Body of pancreas (tissue), 4 donors: ENCODE data around the gene ATPAF1. TPM values are rescaled to one million over a fixed set of nuclear protein-coding genes. Genes with fewer than 3 reads are reported as not detected.

Source experiments
- ATAC-seq: fragments of 150-250 bp; one replicate; pipeline ENCODE4 v1.9.1; 2016
- DNase-seq, 4 donors: peaks; one replicate each; pipeline ENCODE4 v3.0.0-alpha.2; 2019
- H3K27ac ChIP-seq, 4 donors: fragments of 200-600 bp; sonication (generic); 1 replicate in 3 of 4; 2 replicates in 1 of 4; pipeline versions ENCODE4 v1.5.1 to v1.6.1; 2016 to 2019; ENCODE audit warnings: mild to moderate bottlenecking in 1 of 4, mixed read lengths in 1 of 4, moderate library complexity in 1 of 4
- H3K27me3 ChIP-seq, 2 donors: fragments of 200-600 bp; sonication (generic); one replicate each; pipeline ENCODE4 v1.6.0; 2016; ENCODE audit warnings: mild to moderate bottlenecking in 1 of 2
- H3K36me3 ChIP-seq, 2 donors: fragments of 200-600 bp; sonication (generic); replicated peaks in 1 of 2; 2 replicates each; pipeline ENCODE4 v1.5.1; 2016; ENCODE audit warnings: low read depth in 2 of 2; ENCODE audit not compliant: insufficient read depth in 1 of 2
- H3K4me1 ChIP-seq: fragments of 200-600 bp; sonication (generic); one replicate; pipeline ENCODE4 v1.6.0; 2016
- H3K4me3 ChIP-seq, 2 donors: fragments of 200-600 bp; sonication (generic); 1 replicate in 1 of 2; 2 replicates in 1 of 2; pipeline ENCODE4 v1.5.1; 2016 to 2019
- H3K9me3 ChIP-seq, 3 donors: fragments of 200-600 bp; sonication (generic); 1 replicate in 2 of 3; 2 replicates in 1 of 3; pipeline ENCODE4 v1.5.1; 2016
- CTCF ChIP-seq, 7 experiments: fragments of 450-650 bp in 4 of 7; fragments of 200-600 bp in 3 of 7; sonication (generic) in 3 of 7; IDR thresholded peaks; one replicate each; pipeline ENCODE4 v1.5.1; 2016 to 2019; ENCODE audit warnings: antibody characterized with exemption in 7 of 7
- POLR2A ChIP-seq, 3 donors: fragments of 450-650 bp; IDR thresholded peaks; one replicate each; pipeline ENCODE4 v1.6.1; 2016; ENCODE audit warnings: antibody characterized with exemption in 3 of 3, mild to moderate bottlenecking in 2 of 3
- WGBS, 2 donors: methylation state at CpG; one replicate each; pipeline ENCODE4 v1.1.5; 2017; 5-methylcytosine and 5-hydroxymethylcytosine counted together
- intact Hi-C: fragments of 100-400 bp; cut with DNase I; formaldehyde crosslinking; loops from one replicate; pipeline ENCODE4 v1.15.1; 2023
- total RNA-seq, 2 donors: library from RNA; depleted of rRNA; stranded (reverse); fragments of >200 nt; gene quantifications; one replicate each; pipeline ENCODE4 v1.1.0, GENCODE V29; 2016

ATPAF1 gene
- total RNA-seq, 2 donors from 2014 or later, result 22.8 to 33.0 TPM

GRCh38 chr1:46687921-46688509 is 19.9 kb upstream of the ATPAF1 start:
- no peak for DNase-seq
- no peak overlapping the region for H3K4me3 ChIP-seq
- peak overlapping the region in 2 of 4 donors; percentile 33 to 54 for H3K27ac ChIP-seq
- intact Hi-C loops, result no loop called here
- H3K36me3 ChIP-seq, result peaks cover 3 to 40% of the 10 kb centered on the region in 2 donors
- no peaks in the 10 kb centered on the region for H3K27me3 ChIP-seq
- peaks cover 35% of the 10 kb centered on the region for H3K4me1 ChIP-seq
- no peaks in the 10 kb centered on the region for H3K9me3 ChIP-seq
- no peak for ATAC-seq
- TF ChIP-seq CTCF (IDR thresholded peaks at IDR 0.05), result no peak
- no peak for TF ChIP-seq POLR2A (IDR thresholded peaks at IDR 0.05)
- WGBS, 2 donors, result 57 to 65% methylated on average over 9 of the region's 9 CpGs

GRCh38 chr1:46687093-46687659 is 19.0 kb upstream of the ATPAF1 start:
- ATAC-seq, result peak; percentile 81
- peak; percentile 83 to 93 (median 89) for DNase-seq
- peaks cover 3 to 46% of the 10 kb centered on the region in 2 donors for H3K36me3 ChIP-seq
- intact Hi-C loops, result no loop called here
- peak overlapping the region in 2 of 4 donors; percentile 33 to 54 for H3K27ac ChIP-seq
- H3K27me3 ChIP-seq, result no peaks in the 10 kb centered on the region
- TF ChIP-seq CTCF (IDR thresholded peaks at IDR 0.05) (no peak), POLR2A (IDR thresholded peaks at IDR 0.05) (no peak)
- no peak overlapping the region for H3K4me3 ChIP-seq
- H3K9me3 ChIP-seq, result no peaks in the 10 kb centered on the region
- H3K4me1 ChIP-seq, result peaks cover 32% of the 10 kb centered on the region
- 22 to 37% methylated on average over 2 of the region's 2 CpGs for WGBS, 2 donors

GRCh38 chr1:46686255-46686654 is 18.1 kb upstream of the ATPAF1 start:
- no peak for ATAC-seq
- H3K36me3 ChIP-seq, result peaks cover 3 to 45% of the 10 kb centered on the region in 2 donors
- intact Hi-C loops, result no loop called here
- WGBS, 2 donors, result 8 to 21% methylated on average over 1 of the region's 1 CpG
- H3K27ac ChIP-seq, result no peak overlapping the region
- no peak for TF ChIP-seq CTCF (IDR thresholded peaks at IDR 0.05)
- no peak for TF ChIP-seq POLR2A (IDR thresholded peaks at IDR 0.05)
- no peak overlapping the region for H3K4me3 ChIP-seq
- H3K4me1 ChIP-seq, result peaks cover 32% of the 10 kb centered on the region
- no peaks in the 10 kb centered on the region for H3K9me3 ChIP-seq
- H3K27me3 ChIP-seq, result no peaks in the 10 kb centered on the region
- no peak for DNase-seq

- Histone ChIP-seq H3K4me3 (no peak overlapping the region), H3K36me3 (peaks cover 8 to 39% of the 10 kb centered on the region in 2 donors), H3K4me1 (peaks cover 26% of the 10 kb centered on the region), H3K27ac (no peak overlapping the region), H3K9me3 (no peaks in the 10 kb centered on the region), H3K27me3 (no peaks in the 10 kb centered on the region)
- DNase-seq (no peak), ATAC-seq (no peak)
- TF ChIP-seq POLR2A (IDR thresholded peaks at IDR 0.05), result no peak
- no peak for TF ChIP-seq CTCF (IDR thresholded peaks at IDR 0.05)
- intact Hi-C loops, result no loop called here
- WGBS, 2 donors, result 94 to 96% methylated on average over 2 of the region's 2 CpGs
Observed at GRCh38 chr1:46684670-46685069, 16.5 kb upstream of the ATPAF1 start.

GRCh38 chr1:46682064-46682463 is 13.9 kb upstream of the ATPAF1 start:
- intact Hi-C loops, result no loop called here
- Histone ChIP-seq H3K9me3 (no peaks in the 10 kb centered on the region), H3K4me1 (peaks cover 4% of the 10 kb centered on the region), H3K4me3 (no peak overlapping the region), H3K27me3 (no peaks in the 10 kb centered on the region), H3K27ac (no peak overlapping the region), H3K36me3 (peaks cover 8 to 37% of the 10 kb centered on the region in 2 donors)
- DNase-seq (no peak), ATAC-seq (no peak)
- no peak for TF ChIP-seq POLR2A (IDR thresholded peaks at IDR 0.05)
- no peak for TF ChIP-seq CTCF (IDR thresholded peaks at IDR 0.05)
- 10 to 13% methylated on average over 1 of the region's 1 CpG for WGBS, 2 donors
